ENCODE results near the gene INPPL1. TPM values are rescaled to one million over a fixed set of nuclear protein-coding genes. Genes with fewer than 3 reads are reported as not detected.

The INPPL1 gene
- total RNA-seq, 2 experiments from 2014 or later: 75.9 to 78.4 TPM

- Mint-ChIP-seq H3K4me1 (ENCODE audit: low read depth) (peaks cover 7% of the 10 kb centered on the region), H3K27me3 (peaks cover 7% of the 10 kb centered on the region), H3K9me3 (no peaks in the 10 kb centered on the region), H3K27ac (no peak overlapping the region), H3K36me3 (ENCODE audit: low read depth) (peaks cover 14% of the 10 kb centered on the region), H3K4me3 (no peak overlapping the region)
- ATAC-seq (no peak), DNase-seq (no peak)
- ChIA-PET POLR2A (interaction anchor here (0.7 to 3.8 kb wide), 3 partner anchors 9 to 552 kb away, joined by 3 to 17 read pairs (median 4); partner anchors contain the start of gene INPPL1), CTCF (interaction anchor here (4.2 kb wide), 1 partner anchor 9 kb away, joined by 23 read pairs; the partner anchor contains the start of gene INPPL1)
- intact Hi-C loops (cut with micrococcal nuclease): no loop called here
- no peak for TF ChIP-seq CTCF (IDR thresholded peaks at IDR 0.05)
Measured at GRCh38 chr11:72234920-72235319, 10.4 kb downstream of the INPPL1 start.

GRCh38 chr11:72235351-72236057 is 10.9 kb downstream of the INPPL1 start:
- ATAC-seq: no peak
- H3K9me3 Mint-ChIP-seq: no peaks in the 10 kb centered on the region
- no peak overlapping the region for H3K4me3 Mint-ChIP-seq
- no peak overlapping the region for H3K27ac Mint-ChIP-seq
- ChIA-PET CTCF (interaction anchor here (0.8 to 4.2 kb wide), 6 partner anchors 9 to 92 kb away, joined by 3 to 23 read pairs (median 5); partner anchors contain the start of genes INPPL1 and PHOX2A), POLR2A (interaction anchor here (3.8 kb wide), 1 partner anchor 10 kb away, joined by 17 read pairs; the partner anchor contains the start of gene INPPL1)
- no peak for TF ChIP-seq CTCF (IDR thresholded peaks at IDR 0.05)
- H3K36me3 Mint-ChIP-seq (ENCODE audit: low read depth): peaks cover 14% of the 10 kb centered on the region
- no peak for DNase-seq
- peaks cover 10% of the 10 kb centered on the region for H3K4me1 Mint-ChIP-seq (ENCODE audit: low read depth)
- intact Hi-C loops (cut with micrococcal nuclease): no loop called here
- H3K27me3 Mint-ChIP-seq: peaks cover 11% of the 10 kb centered on the region

- DNase-seq (no peak), ATAC-seq (no peak)
- no peaks in the 10 kb centered on the region for H3K9me3 Mint-ChIP-seq
- CTCF ChIA-PET: interaction anchor here (0.8 to 4.2 kb wide), 9 partner anchors 8 to 211 kb away, joined by 3 to 23 read pairs (median 7); partner anchors contain the start of genes INPPL1 and PHOX2A
- no peak overlapping the region for H3K27ac Mint-ChIP-seq
- intact Hi-C loops (cut with micrococcal nuclease): no loop called here
- peaks cover 17% of the 10 kb centered on the region for H3K27me3 Mint-ChIP-seq
- H3K36me3 Mint-ChIP-seq (ENCODE audit: low read depth): peaks cover 14% of the 10 kb centered on the region
- no peak overlapping the region for H3K4me3 Mint-ChIP-seq
- POLR2A ChIA-PET: interaction anchor here (3.8 kb wide), 1 partner anchor 11 kb away, joined by 17 read pairs; the partner anchor contains the start of gene INPPL1
- no peak for TF ChIP-seq CTCF (IDR thresholded peaks at IDR 0.05)
- peaks cover 15% of the 10 kb centered on the region for H3K4me1 Mint-ChIP-seq (ENCODE audit: low read depth)
Measured at GRCh38 chr11:72236083-72236697, 11.6 kb downstream of the INPPL1 start.

GRCh38 chr11:72236774-72237111 is 12.2 kb downstream of the INPPL1 start:
- intact Hi-C loops (cut with micrococcal nuclease): no loop called here
- H3K36me3 Mint-ChIP-seq (ENCODE audit: low read depth): peaks cover 14% of the 10 kb centered on the region
- DNase-seq (no peak), ATAC-seq (no peak)
- H3K9me3 Mint-ChIP-seq: no peaks in the 10 kb centered on the region
- H3K4me3 Mint-ChIP-seq: no peak overlapping the region
- ChIA-PET CTCF (interaction anchor here (1.1 to 4.2 kb wide), 9 partner anchors 11 to 212 kb away, joined by 3 to 23 read pairs (median 7); partner anchors contain the start of gene INPPL1), POLR2A (interaction anchor here (3.8 kb wide), 1 partner anchor 11 kb away, joined by 17 read pairs; the partner anchor contains the start of gene INPPL1)
- peaks cover 15% of the 10 kb centered on the region for H3K4me1 Mint-ChIP-seq (ENCODE audit: low read depth)
- no peak for TF ChIP-seq CTCF (IDR thresholded peaks at IDR 0.05)
- peaks cover 22% of the 10 kb centered on the region for H3K27me3 Mint-ChIP-seq
- no peak overlapping the region for H3K27ac Mint-ChIP-seq
